ENCODE data around the gene SSH2.

GRCh38 chr17:29771546-29771945 lies 158.5 kb downstream of the SSH2 start:
- TF ChIP-seq CTCF (IDR thresholded peaks at IDR 0.05; ENCODE audit: low read depth, low read length) (no peak), EZH2phosphoT487 (IDR thresholded peaks at IDR 0.05; ENCODE audit: low read depth) (no peak)

Data from OCI-LY3 (cell line).